Omental fat pad (tissue), 4 donors: ENCODE measurements around the gene MCRIP2. TPM values are rescaled to one million over a fixed set of nuclear protein-coding genes. Genes with fewer than 3 reads are reported as not detected.

Source experiments
- ATAC-seq: fragments of 150-250 bp; one replicate; pipeline ENCODE4 v1.9.1; 2016; ENCODE audit warnings: mild to moderate bottlenecking, moderate library complexity; ENCODE audit not compliant: low FRiP score
- DNase-seq: peaks from one replicate; pipeline ENCODE4 v3.0.0-alpha.2; 2019; ENCODE audit warnings: low spot score
- total RNA-seq, 4 donors: library from RNA; depleted of rRNA; stranded (reverse); fragments of >200 nt; gene quantifications; one replicate each; pipeline ENCODE4 v1.1.0, GENCODE V29; 2016
- TF ChIP-seq, protein P1 (sequence below), 3 donors: fragments of 450-650 bp; IDR thresholded peaks; one replicate each; pipeline ENCODE4 v1.5.1; 2016 to 2017; ENCODE audit warnings: antibody characterized with exemption in 3 of 3, mild to moderate bottlenecking in 3 of 3, moderate library complexity in 2 of 3

Gene MCRIP2
- total RNA-seq, 4 donors from 2014 or later = 33.3 to 54.7 (median 41.3) TPM

DNA sequence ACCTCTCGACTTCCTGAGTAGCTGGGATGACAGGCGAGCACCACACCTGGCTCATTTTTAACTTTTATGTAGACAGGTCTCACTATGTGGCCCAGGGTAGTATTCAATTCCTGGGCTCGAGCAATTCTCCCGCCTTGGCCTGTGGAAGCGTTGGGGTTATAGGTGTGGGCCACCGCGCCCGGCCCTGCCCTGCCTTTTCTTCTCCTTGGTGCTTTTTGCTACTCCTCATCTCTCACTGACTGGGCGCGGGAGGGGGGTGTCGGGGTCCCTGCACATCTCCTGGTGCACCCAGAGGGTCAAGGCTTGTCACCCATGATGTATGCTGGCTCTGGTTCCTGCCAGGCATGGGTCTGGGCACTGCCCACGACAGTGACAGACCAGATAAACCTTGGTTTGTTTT is 2.9 kb downstream of the MCRIP2 start:
- TF ChIP-seq, protein P1, sequence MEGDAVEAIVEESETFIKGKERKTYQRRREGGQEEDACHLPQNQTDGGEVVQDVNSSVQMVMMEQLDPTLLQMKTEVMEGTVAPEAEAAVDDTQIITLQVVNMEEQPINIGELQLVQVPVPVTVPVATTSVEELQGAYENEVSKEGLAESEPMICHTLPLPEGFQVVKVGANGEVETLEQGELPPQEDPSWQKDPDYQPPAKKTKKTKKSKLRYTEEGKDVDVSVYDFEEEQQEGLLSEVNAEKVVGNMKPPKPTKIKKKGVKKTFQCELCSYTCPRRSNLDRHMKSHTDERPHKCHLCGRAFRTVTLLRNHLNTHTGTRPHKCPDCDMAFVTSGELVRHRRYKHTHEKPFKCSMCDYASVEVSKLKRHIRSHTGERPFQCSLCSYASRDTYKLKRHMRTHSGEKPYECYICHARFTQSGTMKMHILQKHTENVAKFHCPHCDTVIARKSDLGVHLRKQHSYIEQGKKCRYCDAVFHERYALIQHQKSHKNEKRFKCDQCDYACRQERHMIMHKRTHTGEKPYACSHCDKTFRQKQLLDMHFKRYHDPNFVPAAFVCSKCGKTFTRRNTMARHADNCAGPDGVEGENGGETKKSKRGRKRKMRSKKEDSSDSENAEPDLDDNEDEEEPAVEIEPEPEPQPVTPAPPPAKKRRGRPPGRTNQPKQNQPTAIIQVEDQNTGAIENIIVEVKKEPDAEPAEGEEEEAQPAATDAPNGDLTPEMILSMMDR (IDR thresholded peaks at IDR 0.05) = no peak
- ATAC-seq = no peak
- no peak for DNase-seq

DNA sequence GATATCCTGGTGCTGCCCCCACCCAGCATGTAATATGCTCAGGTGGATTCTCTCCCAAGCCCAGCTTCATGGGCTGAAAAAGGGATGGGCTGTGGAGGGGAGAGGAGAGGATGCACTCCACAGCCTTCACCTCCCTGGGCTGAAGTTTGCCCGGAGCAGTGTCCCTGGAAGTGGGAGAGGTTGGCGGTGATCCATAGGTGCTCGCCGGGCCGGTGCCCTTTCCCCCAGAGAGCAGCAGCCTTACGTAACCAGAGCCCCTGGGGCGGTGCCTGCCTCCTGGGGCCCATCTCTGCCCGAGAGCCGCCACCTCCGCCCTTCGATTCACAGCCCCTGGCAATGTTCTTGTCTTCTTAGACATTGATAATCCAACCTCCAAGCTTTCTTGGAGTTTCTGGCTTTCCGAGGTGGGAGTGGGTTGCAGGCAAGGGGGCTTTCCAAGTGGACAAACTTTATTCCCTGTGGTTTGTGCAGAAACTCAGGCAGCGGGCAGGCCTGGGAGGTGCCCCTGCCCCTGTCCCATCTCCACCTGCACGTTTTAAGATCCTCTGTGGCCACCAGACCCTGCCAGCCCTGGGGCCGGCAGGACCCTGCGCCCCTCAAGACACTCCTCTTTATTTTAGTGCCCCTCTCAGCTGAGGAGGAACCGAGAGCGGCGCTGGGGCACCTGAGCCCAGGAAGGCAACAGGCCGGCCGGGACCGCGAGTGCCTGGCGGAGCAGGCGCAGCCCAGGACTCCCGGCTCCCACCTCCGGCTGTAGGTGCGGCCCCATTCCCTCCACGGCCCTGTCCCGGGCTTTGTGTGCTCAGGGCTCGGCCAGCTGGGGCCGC is 4.4 kb downstream of the MCRIP2 start:
- ATAC-seq (no peak), DNase-seq (no peak)
- TF ChIP-seq, protein P1 (IDR thresholded peaks at IDR 0.05) = no peak

DNA sequence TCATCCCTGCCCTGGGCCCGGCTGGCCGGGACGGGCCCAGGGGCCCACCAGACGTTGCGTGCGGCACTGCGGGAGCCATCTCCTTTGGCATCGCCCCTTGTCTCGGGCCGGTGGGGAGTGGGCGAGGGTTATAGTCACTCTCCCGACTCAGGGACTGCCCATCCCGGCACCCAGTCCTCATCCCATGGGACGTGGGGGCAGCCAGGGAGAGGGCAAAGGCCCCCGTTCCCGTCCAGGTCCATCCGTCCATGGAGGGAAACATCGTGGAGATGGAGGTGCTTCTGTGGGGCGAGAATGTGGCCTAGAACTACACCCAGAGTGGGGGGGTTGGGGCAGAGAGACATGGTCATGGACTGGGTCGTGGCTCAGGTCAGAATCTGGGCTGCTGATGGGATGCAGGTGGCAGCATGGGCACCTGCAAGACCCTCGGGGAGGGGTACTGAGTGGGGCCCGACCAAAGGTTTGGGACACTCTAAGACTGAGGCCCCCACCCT is 5.1 kb downstream of the MCRIP2 start:
- ATAC-seq = no peak
- no peak for DNase-seq
- TF ChIP-seq, protein P1 (IDR thresholded peaks at IDR 0.05) = no peak

DNA sequence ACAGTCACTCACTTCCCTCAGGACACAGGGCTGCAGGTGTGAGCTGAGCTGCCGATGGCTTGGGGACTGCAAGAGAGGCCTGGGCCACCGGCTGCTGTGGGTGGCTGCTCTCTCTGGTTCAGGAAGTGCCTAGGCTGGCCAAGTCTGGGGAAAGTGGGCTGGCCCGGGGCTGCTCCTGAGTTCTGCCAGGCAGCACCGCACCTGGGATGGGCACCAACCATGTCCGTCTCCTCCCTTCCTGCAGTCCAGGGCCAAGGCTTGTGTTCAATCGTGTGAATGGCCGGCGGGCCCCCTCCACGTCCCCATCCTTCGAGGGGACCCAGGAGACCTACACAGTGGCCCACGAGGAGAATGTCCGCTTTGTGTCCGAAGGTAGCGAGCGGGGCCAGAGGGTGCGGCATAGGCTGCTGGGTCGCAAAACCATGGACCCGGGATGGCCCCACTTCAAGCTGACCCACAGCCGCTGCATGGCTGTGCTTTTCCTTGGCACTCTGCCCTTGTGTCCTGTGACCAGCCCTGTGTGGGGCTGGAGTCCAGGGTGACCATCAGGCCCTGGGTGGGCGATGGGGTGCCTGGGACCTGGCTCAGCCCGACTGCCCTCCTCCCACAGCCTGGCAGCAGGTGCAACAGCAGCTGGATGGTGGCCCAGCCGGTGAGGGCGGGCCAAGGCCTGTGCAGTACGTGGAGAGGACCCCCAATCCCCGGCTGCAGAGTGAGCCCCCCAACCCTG is 5.7 kb downstream of the MCRIP2 start:
- ATAC-seq (no peak), DNase-seq (no peak)
- TF ChIP-seq, protein P1 (IDR thresholded peaks at IDR 0.05) = no peak

DNA sequence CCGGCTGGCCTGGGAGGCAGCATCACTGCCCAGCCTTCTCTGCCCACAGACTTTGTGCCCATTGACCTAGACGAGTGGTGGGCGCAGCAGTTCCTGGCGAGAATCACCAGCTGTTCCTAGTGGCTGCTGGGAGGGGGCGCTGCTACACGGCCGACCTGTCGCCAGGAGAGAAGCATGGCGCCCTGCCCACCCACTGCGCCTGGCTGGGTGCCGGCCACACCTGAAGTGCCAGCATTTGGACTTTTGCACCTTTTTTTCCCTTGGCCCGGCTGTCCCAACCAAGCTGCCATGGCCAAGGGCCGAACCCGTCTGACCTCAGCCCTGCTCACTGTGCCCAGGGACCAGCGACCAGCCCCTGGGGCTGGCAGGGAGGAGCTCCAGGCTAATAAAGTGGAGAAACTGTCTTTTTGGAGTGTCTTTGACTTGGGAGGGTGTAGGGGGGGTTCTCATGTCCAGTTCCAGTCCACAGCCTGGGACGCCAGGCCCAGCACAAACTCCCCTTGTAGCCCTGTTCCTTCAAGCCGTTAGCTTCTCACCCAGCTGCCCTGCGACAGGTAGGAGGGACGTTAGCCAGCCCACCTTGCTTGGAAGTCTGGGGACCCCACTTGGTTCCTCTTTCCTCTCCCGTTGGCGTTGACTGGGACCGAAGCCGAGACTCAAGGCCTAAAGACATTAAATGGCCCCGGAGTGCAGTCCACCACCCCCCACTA is 6.6 kb downstream of the MCRIP2 start:
- DNase-seq = no peak
- ATAC-seq = no peak
- TF ChIP-seq, protein P1 (IDR thresholded peaks at IDR 0.05) = no peak

DNA sequence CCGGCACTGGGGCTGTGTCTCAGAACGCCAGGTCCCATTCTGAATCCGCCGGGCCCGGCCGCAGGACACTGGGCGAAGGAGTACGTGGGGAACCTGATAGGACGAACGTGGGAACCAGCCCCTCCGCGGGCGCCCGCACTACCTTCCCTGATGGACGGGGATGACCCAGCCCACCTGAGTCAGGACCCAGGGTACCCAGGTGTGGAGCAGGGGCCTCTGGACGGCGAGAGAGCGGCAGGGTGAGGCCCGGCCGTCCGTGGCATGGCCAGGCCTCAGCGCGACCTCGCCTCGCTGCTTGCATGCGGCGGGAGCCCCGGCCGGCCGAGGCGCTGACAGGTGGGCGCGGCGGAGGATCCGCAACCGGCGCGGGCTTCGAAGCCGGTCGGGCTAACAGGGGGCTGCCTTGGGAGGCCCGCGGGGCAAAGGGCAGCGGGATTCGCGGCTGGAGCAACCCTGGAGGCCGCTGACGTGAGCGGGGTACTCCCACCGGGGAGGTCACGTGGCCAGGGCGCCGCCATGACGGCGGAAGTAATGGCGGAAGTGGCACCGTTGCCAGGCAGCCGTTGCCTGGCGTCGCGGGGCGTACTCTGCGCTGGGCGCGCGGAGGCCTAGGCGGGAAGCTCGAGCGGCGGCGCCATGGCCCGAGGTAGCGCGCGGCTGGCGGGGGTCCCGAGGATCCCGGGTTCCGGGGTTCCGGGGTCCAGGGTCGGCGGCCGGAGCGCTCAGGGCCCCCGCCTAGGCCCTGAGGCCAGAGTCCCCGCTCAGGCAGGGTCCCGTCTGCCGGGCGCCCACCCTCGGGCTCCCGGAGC is 7.4 kb downstream of the MCRIP2 start, which contains the start of gene WDR90:
Gene WDR90 (plus strand): TSS at position 585 of the 809 bp plus-strand sequence. CDS start 52 bp downstream, at position 637.
- DNase-seq = peak; percentile 72
- ATAC-seq = peak; percentile 84
- TF ChIP-seq, protein P1 (IDR thresholded peaks at IDR 0.05) = no peak
